Left cardiac atrium (tissue), 4 donors: Measurements from ENCODE around the gene MAD2L2. TPM values are rescaled to one million over a fixed set of nuclear protein-coding genes. Genes with fewer than 3 reads are reported as not detected.
A peak's percentile ranks its signal among the peaks of the same experiment; 100 is the strongest.

Experiments
- ATAC-seq, 2 donors: fragments of 200-7000 bp; cut with Tn5 transposase; one replicate each; pipeline ENCODE4 v1.9.1; 2020; ENCODE audit warnings: mild to moderate bottlenecking in 2 of 2, moderate library complexity in 2 of 2
- DNase-seq: peaks from one replicate; pipeline ENCODE4 v3.0.0-alpha.2; 2020
- intact Hi-C, 2 donors: fragments of 100-400 bp; cut with DNase I; formaldehyde crosslinking; loops; one replicate each; pipeline versions ENCODE4 v1.14.1 to v1.15.1; 2022 to 2023
- total RNA-seq, 2 donors: library from RNA; stranded (reverse); fragmentation: NEBNext Ultra II Directional; extraction: Animal tissue kit (Norgen Biotek cat#: 25700); gene quantifications; one replicate each; pipeline ENCODE4 v1.2.1, GENCODE V29; 2021
- donor health status: DM: no; HTN: yes; CAD: no.
- donor health status: DM: no; HTN: yes; CAD: no; lungs with severe emphysema.
- donor health status: DM: yes; HTN: yes; CAD: no.
- donor health status: Dilated cardiomyopathy.

The MAD2L2 gene
- total RNA-seq, 2 donors from 2014 or later: 20.0 to 24.0 TPM

GRCh38 chr1:11690397-11691301 is 9.7 kb upstream of the MAD2L2 start:
- intact Hi-C loops: no loop called here
- DNase-seq: no peak
- ATAC-seq: no peak

GRCh38 chr1:11688506-11688905 is 7.6 kb upstream of the MAD2L2 start:
- DNase-seq (no peak), ATAC-seq (no peak)
- intact Hi-C loops: no loop called here

DNA sequence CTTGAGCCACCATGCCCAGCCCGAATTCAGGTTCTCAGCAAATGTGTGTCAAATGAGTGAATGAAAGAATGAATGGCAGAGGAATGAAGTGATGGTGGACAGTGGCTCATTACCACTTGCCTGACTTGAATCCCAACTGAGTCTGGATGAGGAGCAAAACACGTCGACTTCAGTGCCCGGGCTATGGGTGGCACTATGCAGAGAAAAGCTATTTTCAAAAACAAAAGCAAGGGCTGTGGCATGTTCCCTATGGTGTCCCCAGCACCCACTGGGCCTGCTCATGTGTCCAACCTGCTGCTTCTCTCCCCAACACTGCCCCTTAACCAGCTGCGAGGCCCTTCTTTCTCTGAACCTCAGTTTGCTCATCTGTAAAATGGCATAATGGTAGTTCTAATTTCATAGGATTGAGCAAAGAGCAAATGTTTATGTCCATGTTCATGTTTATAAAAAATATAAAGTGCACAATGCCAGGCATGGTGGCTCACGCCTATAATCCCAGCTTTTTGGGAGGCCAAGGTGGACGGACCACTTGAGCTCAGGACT is 4.3 kb upstream of the MAD2L2 start:
- DNase-seq: no peak
- ATAC-seq: no peak

GRCh38 chr1:11684070-11684469 is 3.1 kb upstream of the MAD2L2 start:
- no peak for ATAC-seq
- intact Hi-C loops: no loop called here
- no peak for DNase-seq

More for the DNA sequence above, 4.3 kb upstream of the MAD2L2 start:
- intact Hi-C loops: no loop called here

DNA sequence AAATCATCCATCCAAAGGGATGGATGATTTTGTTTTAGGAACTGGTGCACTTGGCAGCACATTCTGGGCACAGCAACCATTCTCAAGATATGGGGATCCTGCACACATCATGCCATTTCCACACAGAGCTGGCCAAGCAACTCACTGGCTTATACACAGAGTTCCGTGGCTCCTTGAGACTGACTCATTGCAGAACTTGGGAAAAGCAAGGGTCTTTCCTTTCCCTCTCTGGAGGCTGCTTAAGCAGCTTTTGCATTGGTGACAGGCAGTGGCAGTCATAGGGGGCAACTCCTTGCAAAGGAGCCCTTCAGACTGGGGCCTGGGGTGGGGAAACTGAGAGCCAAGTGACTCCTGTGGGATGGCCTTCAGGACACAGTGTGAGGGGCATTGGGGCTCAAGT is 1.9 kb upstream of the MAD2L2 start:
- intact Hi-C loops: no loop called here

DNA sequence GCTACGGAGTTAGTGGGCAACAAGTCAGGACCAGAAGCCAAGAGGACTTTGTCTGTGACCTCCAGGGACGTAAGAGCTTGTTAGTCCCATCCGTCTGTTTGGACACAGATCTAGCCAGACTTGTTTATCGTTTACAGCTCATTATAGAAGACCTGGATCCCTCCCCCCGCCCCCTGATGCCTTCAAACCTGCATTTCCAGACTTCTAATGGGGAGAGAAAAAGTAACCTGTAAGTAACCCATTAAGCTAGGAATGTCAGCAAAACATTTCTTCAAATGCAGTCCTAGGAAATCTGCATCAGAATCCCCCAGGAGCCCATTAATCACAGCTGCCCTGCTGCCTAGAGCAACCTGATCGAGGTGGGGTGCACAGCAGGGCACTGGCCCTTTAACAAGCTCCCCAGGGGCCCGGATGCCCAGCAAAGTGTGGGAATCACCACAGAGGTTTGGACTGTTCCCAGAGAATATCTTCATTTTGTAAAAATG is 1.4 kb upstream of the MAD2L2 start:
- DNase-seq (no peak), ATAC-seq (no peak)
- intact Hi-C loops: no loop called here

More for the DNA sequence above, 1.9 kb upstream of the MAD2L2 start:
- ATAC-seq: no peak
- no peak for DNase-seq

GRCh38 chr1:11680270-11681070 is 478 bp downstream of the MAD2L2 start:
- DNase-seq: no peak
- peak; percentile 31 to 79 for ATAC-seq
- intact Hi-C loops: no loop called here

DNA sequence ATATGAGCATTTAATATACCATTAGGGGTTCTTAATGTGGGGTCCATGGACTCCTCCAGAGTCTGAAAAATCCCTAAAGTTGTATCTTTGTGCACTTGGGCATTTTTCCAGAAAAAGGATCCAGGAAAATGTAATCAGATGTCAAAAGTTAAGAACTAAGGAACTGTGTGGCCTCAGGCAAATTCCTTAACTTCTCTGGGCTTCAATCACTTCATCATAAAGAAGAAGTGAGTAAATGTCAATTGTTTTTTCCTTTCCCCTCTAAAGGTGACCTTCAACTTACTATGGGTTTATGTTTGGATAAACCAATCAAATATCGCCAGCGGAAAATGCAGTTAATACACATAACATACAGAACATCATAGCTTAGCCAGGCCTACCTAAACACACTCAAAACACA is 2.5 kb downstream of the MAD2L2 start:
- no peak for ATAC-seq
- intact Hi-C loops: loop anchor here in 1 of 2 donors (5.0 kb wide), 1 partner anchor 39 kb away; no protein-coding TSS in a partner anchor

DNA sequence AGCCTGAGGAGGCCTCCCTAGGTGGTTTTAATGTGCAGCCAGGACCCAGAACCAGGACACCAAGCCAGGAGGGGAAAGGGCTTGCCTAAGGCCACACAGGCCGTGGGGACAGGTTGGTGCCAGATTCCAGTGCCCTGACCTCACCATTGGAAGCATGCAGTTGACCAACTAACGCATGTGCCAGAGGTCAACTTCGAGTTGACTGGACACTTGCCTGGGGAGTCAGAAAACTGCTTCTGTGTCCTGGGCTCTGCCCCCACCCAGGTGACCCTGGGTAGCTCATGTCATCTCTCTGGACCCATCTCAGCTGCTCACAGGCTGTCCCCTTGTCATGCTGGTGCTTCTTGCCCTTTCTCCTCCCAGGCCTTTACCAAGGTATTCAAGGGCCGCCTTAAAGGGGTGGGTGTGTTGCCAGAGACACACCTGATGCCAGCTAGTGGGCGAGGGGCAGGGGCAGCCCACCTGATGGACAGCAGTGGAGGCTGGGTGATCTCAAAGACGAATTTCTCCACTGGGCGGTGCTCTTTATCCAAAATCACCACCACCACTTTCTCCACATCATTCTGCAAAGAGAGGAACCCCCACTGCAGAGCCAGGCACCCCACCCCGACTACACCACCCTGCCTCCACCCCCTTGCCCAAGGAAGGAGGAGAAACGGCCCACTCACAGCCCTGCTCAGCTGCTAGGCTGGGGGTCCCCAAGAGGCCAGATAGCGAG is 4.4 kb downstream of the MAD2L2 start:
- ATAC-seq (no peak), DNase-seq (no peak)
- intact Hi-C loops: loop anchor here in 1 of 2 donors (5.0 kb wide), 1 partner anchor 41 kb away; no protein-coding TSS in a partner anchor

More for the DNA sequence above, 2.5 kb downstream of the MAD2L2 start:
- DNase-seq: no peak

GRCh38 chr1:11675325-11675724 is 5.6 kb downstream of the MAD2L2 start:
- intact Hi-C loops: loop anchor here in 1 of 2 donors (5.0 kb wide), 1 partner anchor 42 kb away; no protein-coding TSS in a partner anchor
- DNase-seq (no peak), ATAC-seq (no peak)

- no peak for ATAC-seq
- intact Hi-C loops: no loop called here
Measured at GRCh38 chr1:11674488-11674887, 6.5 kb downstream of the MAD2L2 start.

DNA sequence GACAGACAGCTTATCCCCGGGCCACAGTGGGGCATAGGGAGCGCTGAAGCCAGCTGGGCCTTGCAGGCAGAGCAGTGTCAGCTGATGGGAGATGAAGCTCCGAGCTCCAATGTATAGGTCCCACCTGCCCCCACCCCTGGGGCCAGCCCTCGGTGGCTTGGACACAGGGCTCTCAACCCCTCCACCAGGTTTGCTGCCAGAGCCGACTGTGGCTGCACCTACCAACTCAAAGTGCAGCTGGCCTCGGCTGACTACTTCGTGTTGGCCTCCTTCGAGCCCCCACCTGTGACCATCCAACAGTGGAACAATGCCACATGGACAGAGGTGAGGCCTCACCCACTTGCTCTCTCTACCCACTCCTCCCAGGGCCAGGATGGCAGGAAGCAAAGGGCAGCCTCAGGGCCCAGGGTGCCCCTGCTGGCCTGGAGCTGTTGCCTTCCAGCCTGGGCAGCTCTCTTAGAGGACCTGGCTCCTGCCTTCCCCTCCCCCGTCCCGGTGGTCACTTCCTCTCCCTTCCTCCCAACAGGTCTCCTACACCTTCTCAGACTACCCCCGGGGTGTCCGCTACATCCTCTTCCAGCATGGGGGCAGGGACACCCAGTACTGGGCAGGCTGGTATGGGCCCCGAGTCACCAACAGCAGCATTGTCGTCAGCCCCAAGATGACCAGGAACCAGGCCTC is 7.7 kb downstream of the MAD2L2 start:
- ATAC-seq (no peak), DNase-seq (no peak)
- intact Hi-C loops: no loop called here

More at GRCh38 chr1:11674488-11674887, 6.5 kb downstream of the MAD2L2 start:
- no peak for DNase-seq

- DNase-seq: no peak
- ATAC-seq: no peak
- intact Hi-C loops: no loop called here
Measured at GRCh38 chr1:11671544-11672286, 9.2 kb downstream of the MAD2L2 start.

GRCh38 chr1:11671205-11671543 is 9.8 kb downstream of the MAD2L2 start:
- DNase-seq: no peak
- no peak for ATAC-seq
- intact Hi-C loops: no loop called here

GRCh38 chr1:11670747-11671146 is 10.2 kb downstream of the MAD2L2 start:
- intact Hi-C loops: no loop called here
- DNase-seq (no peak), ATAC-seq (no peak)

DNA sequence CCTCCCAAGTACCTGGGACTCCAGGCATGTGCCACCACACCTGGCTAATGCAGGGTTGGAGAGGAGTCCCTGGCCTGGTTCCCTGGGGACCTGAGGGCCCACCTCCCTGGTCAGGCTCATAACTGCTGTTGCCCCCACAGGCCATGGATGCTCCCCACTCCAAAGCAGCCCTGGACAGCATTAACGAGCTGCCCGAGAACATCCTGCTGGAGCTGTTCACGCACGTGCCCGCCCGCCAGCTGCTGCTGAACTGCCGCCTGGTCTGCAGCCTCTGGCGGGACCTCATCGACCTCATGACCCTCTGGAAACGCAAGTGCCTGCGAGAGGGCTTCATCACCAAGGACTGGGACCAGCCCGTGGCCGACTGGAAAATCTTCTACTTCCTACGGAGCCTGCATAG is 12.4 kb downstream of the MAD2L2 start:
- intact Hi-C loops: no loop called here
- no peak for DNase-seq
- no peak for ATAC-seq

GRCh38 chr1:11664336-11665065 is 16.4 kb downstream of the MAD2L2 start:
- ATAC-seq (peak; percentile 38 to 64), DNase-seq (peak; percentile 59)
- intact Hi-C loops: no loop called here
